ENCODE measurements around the gene SALL3. TPM values are rescaled to one million over a fixed set of nuclear protein-coding genes. Genes with fewer than 3 reads are reported as not detected.

Gene SALL3
- total and polyA plus RNA-seq, 2 of the 4 experiments (the other 2 are of a cell fraction), result not detected

- no peak for TF ChIP-seq CEBPB (IDR thresholded peaks at IDR 0.05; ENCODE audit: low read depth, low read length)
These were observed 13.5 kb upstream of the SALL3 start (continued) for GRCh38 chr18:78965917-78966792.

DNA sequence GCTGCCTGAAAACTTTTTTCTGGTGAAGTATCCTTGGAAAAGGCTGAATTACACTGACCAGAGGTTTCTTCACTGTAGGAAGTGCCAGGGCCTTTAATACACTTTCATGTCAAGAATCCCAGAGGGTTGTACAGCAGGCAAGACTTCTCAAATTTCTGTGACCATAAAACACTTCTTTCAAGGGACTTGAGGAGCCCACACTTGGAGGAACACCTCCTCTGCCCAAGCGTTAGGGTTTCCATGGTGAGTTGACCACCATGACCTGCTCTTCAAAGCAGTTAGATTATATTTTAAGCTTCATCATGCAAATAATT lies 12.9 kb upstream of the SALL3 start:
- no peaks in the 10 kb centered on the region for H3K79me1 ChIP-seq (ENCODE audit: low read depth in 1 of 2, low read length in 2 of 2)
- no peak overlapping the region for H4K8ac ChIP-seq (ENCODE audit: low read depth in 2 of 2, low read length in 2 of 2)
- no CpG with 5 or more reads among the region's 1 CpG for WGBS, 2 experiments (ENCODE audit: extremely low coverage in 2 of 2, insufficient read length in 1 of 2)
- H2AK9ac ChIP-seq (replicated peaks; ENCODE audit: low read depth, low read length, poor library complexity), result no peak overlapping the region
- no peak for ATAC-seq (ENCODE audit: low read depth)
- no peak for DNase-seq
- dilution Hi-C loops (cut with HindIII; ENCODE audit: low sequenced_read_pairs, unreplicated experiment) (no loop called here), in situ Hi-C loops (cut with MboI; ENCODE audit: low sequenced_read_pairs) (no loop called here), intact Hi-C loops (cut with micrococcal nuclease) (no loop called here)
- no peaks in the 10 kb centered on the region; the same call in 1 of the 2 replicates for H3K27me3 ChIP-seq (ENCODE audit: control insufficient read depth, insufficient read depth, low read length)
- no peak overlapping the region for H3K18ac ChIP-seq (ENCODE audit: low read depth, low read length)
- no peaks in the 10 kb centered on the region for H3K36me3 ChIP-seq (ENCODE audit: control insufficient read depth, insufficient read depth, low read length)
- POLR2A ChIA-PET (ENCODE audit: unreplicated experiment), result no interaction called here
- no peak overlapping the region for H3K23ac ChIP-seq (ENCODE audit: low read depth, low read length)
- no peak overlapping the region for H3K9ac ChIP-seq (ENCODE audit: low read depth, low read length)
- H2BK120ac ChIP-seq (ENCODE audit: low read depth, low read length), result no peak overlapping the region
- no peak overlapping the region for H2BK20ac ChIP-seq (ENCODE audit: low read depth, low read length)
- no peak overlapping the region for H4K5ac ChIP-seq (ENCODE audit: low read depth, low read length)
- H3K9me3 ChIP-seq (ENCODE audit: control insufficient read depth, insufficient read depth, low read length), result peaks cover 7% of the 10 kb centered on the region; the same call in 1 of the 2 replicates
- H3K4me2 ChIP-seq (ENCODE audit: low read depth, low read length), result no peak overlapping the region
- no peak overlapping the region for H3K14ac ChIP-seq (replicated peaks; ENCODE audit: low read depth, low read length)
- no peak overlapping the region for H2BK15ac ChIP-seq (ENCODE audit: low read depth, low read length)
- H4K91ac ChIP-seq (ENCODE audit: insufficient read depth, low read depth, low read length), result no peak overlapping the region
- H3K4me3 ChIP-seq (ENCODE audit: insufficient read depth, low read depth, low read length), result no peak overlapping the region
- BruUV-seq (replicated peaks), result no TSS peak
- CTCF ChIA-PET, result no interaction called here
- H3K9me1 ChIP-seq (ENCODE audit: insufficient read depth, low read length), result no peaks in the 10 kb centered on the region
- H3K4ac ChIP-seq (ENCODE audit: low read depth, low read length), result no peak overlapping the region
- H4K20me1 ChIP-seq (ENCODE audit: insufficient read depth, low read length), result no peaks in the 10 kb centered on the region
- H3K56ac ChIP-seq (ENCODE audit: extremely low read depth, insufficient read depth, low read length), result no peak overlapping the region
- H3K27ac ChIP-seq (ENCODE audit: insufficient read depth, low read length), result no peak overlapping the region
- no peak overlapping the region for H2BK5ac ChIP-seq (ENCODE audit: low read depth, low read length, poor library complexity, severe bottlenecking)
- H2AFZ ChIP-seq (replicated peaks; ENCODE audit: low read length, poor library complexity), result no peak overlapping the region
- H3K4me1 ChIP-seq (ENCODE audit: control insufficient read depth, insufficient read depth, low read length), result no peaks in the 10 kb centered on the region
- no peak overlapping the region for H2AK5ac ChIP-seq (ENCODE audit: low read depth, low read length)
- TF ChIP-seq MAZ (IDR thresholded peaks at IDR 0.05; ENCODE audit: borderline replicate concordance, low read depth, low read length) (no peak), NFE2L2 (IDR thresholded peaks at IDR 0.05; ENCODE audit: low read depth, low read length) (no peak), CTCF (conservative IDR thresholded peaks at IDR 0.05; ENCODE audit: low read depth, low read length) (no peak), CEBPB (IDR thresholded peaks at IDR 0.05; ENCODE audit: low read depth, low read length) (no peak), MXI1 (IDR thresholded peaks at IDR 0.05; ENCODE audit: borderline replicate concordance, low read depth, low read length) (no peak), FOS (IDR thresholded peaks at IDR 0.05; ENCODE audit: low read depth, low read length) (no peak), CHD1 (IDR thresholded peaks at IDR 0.05; ENCODE audit: low read depth, low read length) (no peak), RFX5 (IDR thresholded peaks at IDR 0.05; ENCODE audit: low read depth, low read length) (no peak), SMC3 (IDR thresholded peaks at IDR 0.05; ENCODE audit: low read depth, low read length) (no peak), RCOR1 (IDR thresholded peaks at IDR 0.05; ENCODE audit: insufficient replicate concordance, low read length) (no peak), USF2 (IDR thresholded peaks at IDR 0.05; ENCODE audit: low read depth, low read length) (no peak)
- TF ChIP-seq, protein P1, sequence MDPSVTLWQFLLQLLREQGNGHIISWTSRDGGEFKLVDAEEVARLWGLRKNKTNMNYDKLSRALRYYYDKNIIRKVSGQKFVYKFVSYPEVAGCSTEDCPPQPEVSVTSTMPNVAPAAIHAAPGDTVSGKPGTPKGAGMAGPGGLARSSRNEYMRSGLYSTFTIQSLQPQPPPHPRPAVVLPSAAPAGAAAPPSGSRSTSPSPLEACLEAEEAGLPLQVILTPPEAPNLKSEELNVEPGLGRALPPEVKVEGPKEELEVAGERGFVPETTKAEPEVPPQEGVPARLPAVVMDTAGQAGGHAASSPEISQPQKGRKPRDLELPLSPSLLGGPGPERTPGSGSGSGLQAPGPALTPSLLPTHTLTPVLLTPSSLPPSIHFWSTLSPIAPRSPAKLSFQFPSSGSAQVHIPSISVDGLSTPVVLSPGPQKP (IDR thresholded peaks at IDR 0.05; ENCODE audit: borderline replicate concordance, low read depth, low read length), result no peak
